Stimulated activated CD8-positive, alpha-beta memory T cell treated with anti-CD3 and anti-CD28 coated beads, Interleukin-4, amount 100 ng/mL, for 4 hours (primary cell): Measurements from ENCODE around the gene MOB2.

Experiments
- DNase-seq, 2 donors: peaks; one replicate each; pipeline ENCODE4 v3.0.0-alpha.2; 2020; ENCODE audit warnings: low read depth in 2 of 2, low spot score in 1 of 2

MOB2 gene

GRCh38 chr11:1458340-1459218 lies 28.0 kb downstream of the MOB2 start:
- no peak for DNase-seq

GRCh38 chr11:1457856-1458255 lies 28.7 kb downstream of the MOB2 start:
- no peak for DNase-seq

DNA sequence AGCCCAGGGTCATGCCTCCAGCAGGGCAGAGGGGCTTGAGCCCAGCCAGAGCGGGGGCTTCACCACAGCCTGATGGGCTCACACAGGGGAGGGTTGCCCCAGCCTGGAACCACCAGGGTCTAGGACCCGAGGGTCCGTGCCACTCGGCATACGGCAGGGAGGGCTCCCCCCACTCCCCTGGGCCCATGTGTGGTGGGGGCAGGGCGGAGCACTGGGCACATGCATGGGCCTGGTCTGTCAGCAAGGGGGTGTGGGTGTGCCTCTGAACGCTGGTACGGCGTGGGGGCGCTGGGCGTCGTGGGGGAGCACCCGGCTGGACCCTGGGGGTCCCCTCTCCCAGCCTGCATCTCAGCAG lies 29.3 kb downstream of the MOB2 start:
- no peak for DNase-seq

GRCh38 chr11:1456596-1457325 lies 29.8 kb downstream of the MOB2 start:
- DNase-seq = no peak

- no peak for DNase-seq
Observed at GRCh38 chr11:1456176-1456575, 30.4 kb downstream of the MOB2 start.

DNA sequence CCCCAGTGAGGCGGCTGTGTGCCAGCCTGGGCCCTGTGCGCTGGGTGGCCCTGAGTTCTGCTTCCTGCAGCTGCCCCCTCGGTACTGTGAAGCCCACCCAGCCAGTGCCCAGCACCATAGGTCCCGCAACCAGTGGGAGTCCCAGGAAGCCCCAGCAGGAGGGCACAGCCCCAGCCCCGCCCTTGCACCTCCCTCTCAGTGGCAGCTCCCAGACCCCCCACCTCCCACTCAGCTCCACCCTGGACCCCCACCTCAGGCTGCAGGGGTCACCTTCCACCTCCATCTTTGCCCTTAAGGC lies 30.9 kb downstream of the MOB2 start:
- no peak for DNase-seq

DNA sequence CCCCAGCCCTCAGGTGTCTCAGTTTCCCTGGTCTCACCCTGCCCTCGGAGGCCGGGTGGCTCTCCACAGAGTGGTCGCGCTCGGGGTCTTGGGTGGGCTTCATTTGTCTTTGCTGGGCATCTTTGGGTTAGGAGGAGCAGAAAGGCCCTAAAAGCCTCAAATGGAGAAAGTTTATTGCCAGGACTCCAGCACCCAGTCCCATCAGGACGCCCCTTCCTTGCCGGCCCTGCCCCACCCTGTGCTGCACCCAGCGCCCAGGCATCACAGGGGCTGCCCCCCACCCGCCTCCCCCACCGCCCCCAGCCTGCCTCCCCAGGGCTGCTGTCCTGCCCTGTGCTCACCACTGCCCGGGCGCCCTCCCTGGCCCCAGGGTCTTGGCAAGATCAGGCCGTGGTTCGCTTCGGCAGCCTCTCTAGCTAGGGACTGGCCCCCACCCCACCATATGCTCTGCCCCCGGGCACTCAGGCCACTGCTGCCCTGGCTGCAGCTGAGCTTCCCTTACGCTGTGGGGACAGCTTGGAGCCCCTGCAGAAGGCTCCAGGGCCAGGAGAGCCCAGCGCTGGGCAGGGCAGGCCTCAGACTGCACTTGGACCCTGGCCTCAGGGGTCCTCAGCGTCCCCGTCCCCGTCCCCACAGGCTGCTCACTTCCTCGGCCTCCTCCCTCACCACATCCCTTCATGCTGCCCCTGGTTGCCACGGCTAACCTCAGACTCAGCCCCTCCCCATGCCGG lies 31.4 kb downstream of the MOB2 start:
- DNase-seq = no peak

DNA sequence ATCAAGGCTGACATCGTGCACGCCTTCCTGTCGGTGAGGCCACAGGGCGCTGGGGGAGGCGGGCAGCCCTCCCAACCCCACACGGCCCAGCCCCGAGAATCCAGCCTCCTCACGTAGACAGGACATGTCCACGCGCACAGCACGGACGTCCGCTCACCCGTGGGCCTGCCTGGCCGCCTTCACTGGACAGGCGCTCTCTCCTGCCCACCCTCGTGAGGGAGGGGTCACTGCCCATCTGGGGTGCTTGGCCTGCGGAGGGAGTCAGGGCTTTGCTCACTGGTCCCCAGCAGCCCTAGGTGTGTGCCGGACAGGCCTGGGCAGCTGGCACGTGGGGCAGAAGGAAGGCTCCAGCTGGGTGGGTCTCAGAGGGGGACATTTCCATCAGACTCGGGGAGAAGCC lies 32.0 kb downstream of the MOB2 start:
- no peak for DNase-seq

DNA sequence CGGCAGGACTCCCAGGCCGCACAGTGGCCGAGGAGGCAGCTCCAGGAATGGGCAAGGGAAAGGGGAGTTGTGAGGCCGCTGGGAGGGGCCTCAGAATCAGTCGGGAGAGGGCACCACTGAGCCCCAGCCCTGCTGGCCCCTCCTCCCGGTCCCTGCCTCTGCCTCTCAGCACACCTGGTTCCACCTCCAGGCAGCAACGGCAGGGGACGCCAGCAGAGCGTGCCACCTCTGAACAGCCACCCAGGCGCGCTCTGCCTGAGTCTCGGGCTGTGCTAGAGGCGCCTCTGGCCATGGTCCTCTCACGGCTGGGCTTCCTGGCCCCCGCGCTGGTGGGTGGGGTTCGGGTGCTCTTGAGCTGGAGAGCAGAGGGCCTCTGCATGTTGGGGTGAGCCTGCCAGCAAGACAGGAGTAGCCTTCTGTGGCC lies 33.0 kb downstream of the MOB2 start:
- DNase-seq = no peak

DNA sequence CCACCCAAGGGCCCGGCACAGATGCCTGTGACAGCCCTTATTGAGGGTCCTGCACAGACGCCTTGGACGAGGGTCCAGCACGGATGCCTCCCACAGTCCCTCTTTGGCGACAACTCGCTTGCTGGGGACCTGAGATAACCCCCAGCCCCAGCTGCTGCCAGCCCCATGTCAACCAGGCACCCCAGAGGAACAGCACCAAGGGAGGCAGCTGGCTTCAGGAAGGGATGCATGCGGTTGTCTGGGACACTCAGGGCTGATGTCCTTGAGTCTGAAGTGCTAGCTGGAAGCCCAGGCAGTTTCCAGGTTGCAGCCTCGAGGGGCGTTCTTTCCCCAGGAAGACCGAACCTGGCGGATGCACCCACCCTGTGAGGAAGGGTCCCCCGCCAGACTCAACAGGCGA lies 33.8 kb downstream of the MOB2 start:
- no peak for DNase-seq

DNA sequence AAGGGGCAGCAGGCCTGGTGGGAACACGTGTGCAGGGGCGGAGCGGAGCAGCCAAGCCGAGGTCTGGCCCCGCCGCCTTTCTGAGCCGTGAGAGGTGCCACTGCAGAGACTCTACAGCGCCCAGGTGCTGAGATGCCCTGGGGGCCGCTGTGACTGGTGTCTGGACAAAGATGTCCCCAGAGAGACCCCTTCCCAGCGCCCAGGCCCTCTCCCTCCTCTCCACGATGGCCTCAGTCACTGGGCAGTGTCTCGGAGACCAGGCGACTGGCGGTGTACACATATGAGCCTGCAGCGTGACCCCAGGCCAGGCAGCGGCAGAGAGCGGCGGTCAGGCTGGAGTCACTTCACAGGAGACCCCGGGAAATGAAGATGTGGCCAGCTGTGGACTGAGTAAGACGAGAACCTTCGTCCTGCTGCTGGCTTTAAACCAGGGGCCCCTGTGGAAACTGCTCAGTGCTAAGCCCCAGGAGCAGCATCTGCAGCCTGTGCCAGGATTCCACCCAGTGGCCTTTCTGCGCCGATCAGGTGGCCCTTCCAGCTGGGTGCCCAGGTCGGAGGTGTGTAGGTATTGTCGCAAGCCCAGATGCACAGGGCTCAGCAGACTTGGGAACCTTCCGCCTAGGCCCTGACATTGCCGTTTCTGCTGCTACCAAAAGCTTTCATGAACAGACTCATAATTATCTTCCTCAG lies 34.7 kb downstream of the MOB2 start:
- DNase-seq = no peak

- no peak for DNase-seq
Observed at GRCh38 chr11:1450949-1451710, 35.4 kb downstream of the MOB2 start.

DNA sequence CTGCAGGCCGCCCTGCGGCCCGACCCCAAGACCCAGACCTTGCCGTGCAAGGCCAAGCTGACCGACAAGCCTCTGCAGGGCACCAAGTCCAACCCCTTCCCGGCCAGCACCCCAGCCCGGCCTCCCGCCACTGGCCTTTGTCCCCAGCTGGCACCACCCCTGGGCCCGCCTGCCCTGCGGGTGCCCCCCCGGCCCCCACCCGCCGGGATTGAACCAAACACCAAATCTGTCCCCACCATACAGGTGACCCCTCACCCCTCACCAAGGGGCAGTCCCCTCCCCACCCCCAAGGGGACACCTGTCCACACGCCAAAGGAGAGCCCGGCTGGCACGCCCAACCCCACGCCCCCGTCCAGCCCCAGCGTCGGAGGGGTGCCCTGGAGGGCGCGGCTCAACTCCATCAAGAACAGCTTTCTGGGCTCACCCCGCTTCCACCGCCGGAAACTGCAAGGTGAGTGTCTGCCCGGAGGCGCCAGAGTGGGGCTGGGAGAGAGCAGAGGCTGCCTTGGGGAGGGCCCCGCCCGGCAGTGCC lies 36.2 kb downstream of the MOB2 start:
- no peak for DNase-seq

- no peak for DNase-seq
Observed at GRCh38 chr11:1449490-1450243, 36.9 kb downstream of the MOB2 start.

DNA sequence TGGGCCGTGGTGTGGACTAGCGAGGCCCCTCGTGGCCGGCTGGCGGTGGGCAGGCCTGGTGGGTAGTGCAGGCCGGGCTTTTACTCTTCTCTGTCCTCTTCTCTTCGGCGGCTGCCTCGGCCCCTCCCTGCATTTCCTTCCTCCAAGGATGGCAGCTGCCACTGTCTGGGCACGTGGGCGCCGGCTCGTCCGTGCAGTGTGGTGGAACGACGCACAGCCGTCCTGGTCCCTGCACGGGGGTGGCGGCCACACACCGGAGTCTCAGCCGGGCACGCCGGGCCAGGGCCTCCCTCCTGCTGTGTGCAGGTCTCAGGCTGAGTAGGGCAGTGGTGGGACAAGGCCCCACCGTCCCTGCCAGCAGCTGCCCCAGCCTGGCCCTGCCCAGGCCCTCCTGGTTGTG lies 37.7 kb downstream of the MOB2 start:
- no peak for DNase-seq

- DNase-seq = no peak
Observed at GRCh38 chr11:1447845-1448825, 38.4 kb downstream of the MOB2 start.

DNA sequence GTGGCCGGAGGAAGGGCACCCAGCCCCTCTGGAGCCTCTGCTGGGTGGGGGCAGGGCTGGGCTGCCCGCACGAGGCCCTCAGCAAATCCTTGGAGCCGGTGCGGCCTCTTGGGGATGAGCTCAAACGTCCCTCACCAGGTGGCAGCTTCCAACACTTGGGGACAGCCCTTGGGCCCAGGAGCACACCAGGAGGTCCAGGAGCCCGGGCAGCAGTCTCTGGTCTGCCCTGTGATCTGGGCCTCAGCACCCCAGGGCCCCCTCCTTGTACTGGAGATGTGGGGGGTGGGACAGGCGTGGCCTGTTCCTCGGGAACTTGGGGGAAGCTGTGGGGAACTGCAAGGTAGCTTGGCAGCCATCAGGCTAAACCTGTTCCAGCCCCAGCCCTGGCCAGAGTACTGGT lies 40.0 kb downstream of the MOB2 start:
- DNase-seq = no peak

GRCh38 chr11:1445741-1446445 lies 40.7 kb downstream of the MOB2 start:
- DNase-seq = no peak
